SHP77 (cell line): Measurements from ENCODE around the gene BRWD1.

ENCODE experiments used
- DNase-seq, 2 experiments: peaks; one replicate each; lab custom pipeline; 2025; lab: John Stamatoyannopoulos, UW

Gene BRWD1

DNA sequence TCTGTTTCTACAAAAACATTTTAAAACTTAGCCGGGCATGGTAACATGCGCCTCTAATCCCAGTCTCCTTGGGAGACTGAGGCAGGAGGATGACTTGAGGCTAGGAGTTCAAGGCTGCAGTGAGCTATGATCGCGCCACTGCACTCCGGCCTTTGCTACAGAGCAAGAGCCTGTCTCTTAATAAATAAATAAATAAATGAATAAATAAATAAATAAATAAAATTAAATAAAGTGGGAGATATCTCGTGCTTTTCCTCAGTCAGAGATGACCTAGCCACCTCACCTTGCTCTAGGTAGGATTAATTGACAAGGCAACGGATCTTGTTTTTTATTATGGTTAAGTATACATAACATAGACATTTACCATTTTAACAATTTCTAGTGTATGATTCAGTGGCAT, 14.3 kb upstream of the BRWD1 start:
- no peak for DNase-seq

DNA sequence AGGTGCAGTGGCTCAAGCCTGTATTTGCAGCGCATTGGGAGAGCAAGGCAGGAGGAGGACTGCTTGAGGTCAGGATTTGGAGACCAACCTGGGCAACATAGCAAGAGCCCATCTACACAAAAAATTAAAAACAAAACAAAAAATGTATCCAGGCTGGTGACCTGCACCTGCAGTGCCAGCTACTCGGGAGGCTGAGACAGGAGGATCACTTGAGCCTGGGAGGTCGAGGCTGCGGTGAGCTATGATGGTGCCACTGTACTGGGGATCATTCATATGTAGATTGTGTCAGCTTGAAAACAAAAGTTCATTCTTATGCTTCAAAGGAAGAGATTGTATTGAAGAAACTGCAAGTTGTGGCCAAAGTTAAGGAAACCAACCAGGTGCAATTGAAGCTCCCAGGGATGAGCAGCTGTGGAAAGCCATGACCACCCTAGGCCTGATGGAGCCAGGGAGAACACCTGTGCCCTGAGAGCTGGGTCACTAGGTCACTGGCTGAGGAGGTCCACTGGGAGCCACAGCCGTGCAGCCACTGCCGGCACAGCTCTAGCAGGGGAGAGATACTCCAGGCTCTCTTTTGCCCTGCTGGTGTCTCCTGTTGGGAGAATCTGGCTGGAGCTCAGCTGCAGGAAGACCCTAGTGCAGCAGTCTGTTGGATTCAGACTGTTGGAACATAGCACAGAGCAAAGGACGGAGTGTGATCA, 13.3 kb upstream of the BRWD1 start:
- no peak for DNase-seq

DNA sequence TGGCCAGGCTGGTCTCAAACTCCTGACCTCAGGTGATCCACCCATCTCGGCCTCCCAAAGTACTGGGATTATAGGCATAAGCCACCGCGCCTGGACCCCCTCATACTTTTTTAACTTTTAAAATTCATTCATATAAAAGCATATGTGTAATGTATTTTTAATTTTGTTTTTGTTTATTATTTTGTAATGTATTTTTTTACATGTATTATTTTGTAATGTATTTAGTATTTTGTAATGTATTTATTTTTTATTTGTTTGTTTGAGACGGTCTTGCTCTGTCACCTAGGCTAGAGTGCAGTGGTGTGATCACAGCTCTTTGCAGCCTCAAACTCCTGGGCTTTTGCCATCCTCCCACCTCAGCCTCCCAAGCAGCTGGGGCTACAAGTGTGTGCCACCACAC, 12.0 kb upstream of the BRWD1 start:
- no peak for DNase-seq

DNA sequence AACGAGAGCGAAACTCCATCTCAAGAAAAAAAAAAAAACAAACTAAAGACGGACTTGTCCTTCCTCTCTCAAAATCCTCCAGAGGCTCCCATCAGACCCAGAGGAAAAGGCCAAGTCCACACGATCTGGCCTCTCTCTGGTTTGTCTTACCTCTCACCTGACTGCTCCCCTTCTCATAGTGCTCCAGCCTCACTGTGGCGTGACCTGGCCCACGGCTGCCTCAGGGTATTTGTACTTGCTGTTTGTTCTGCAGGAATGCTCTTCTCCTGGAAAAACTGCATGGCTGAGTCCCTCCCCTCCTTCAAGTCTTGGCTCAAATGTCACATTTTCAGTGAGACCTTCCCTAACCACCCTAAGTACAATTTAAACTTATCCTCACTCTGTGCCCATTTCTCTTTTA, 8.0 kb upstream of the BRWD1 start:
- no peak for DNase-seq

DNA sequence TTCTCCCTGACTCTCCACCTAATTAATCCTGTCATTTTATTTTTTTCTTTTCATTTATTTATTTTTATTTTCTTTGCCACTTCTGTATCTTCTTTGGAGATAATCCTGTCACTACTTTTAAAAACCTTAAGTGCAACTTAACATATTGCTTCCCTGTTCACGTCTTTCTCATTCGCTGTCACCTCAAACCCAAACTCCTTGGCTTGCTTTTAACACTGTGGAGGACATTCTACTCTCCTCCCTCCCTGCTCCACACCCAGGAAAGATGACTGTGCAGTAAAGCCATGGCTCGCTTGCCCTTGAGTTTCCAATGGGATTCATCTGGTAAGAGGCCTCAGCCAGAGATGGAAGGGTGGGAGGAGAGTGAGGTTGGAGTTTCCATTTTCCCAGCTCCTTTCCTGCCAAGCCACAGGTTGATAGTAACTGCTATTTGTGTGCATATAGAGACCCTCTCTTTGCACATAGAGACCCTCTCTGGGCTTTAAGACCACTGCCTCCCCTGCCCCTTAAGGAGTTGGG, 6.4 kb upstream of the BRWD1 start:
- no peak for DNase-seq

DNA sequence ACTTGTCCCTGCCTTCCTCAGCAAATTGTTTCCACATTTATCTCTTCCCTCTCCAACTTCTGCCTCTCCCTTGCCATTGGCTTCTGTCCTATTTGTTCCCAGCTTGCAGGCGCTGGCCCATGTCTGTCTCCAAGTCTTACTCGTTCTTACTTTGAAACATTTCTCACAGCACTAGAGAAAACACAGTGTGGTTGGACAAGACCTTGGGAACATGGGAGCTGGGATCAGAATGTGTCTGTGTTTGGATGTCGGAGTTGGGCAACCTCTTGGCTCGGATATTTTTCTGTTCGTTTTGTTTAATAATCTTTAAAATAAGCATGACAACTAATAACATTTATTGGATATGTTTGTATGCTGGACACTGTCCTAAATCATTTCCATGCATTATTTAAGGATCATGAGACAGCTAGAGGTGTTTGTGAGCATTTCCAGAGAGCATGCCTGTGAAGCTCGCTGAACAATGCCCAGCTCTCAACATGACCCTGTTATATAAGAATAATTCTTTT, 5.9 kb upstream of the BRWD1 start:
- DNase-seq, result no peak

DNA sequence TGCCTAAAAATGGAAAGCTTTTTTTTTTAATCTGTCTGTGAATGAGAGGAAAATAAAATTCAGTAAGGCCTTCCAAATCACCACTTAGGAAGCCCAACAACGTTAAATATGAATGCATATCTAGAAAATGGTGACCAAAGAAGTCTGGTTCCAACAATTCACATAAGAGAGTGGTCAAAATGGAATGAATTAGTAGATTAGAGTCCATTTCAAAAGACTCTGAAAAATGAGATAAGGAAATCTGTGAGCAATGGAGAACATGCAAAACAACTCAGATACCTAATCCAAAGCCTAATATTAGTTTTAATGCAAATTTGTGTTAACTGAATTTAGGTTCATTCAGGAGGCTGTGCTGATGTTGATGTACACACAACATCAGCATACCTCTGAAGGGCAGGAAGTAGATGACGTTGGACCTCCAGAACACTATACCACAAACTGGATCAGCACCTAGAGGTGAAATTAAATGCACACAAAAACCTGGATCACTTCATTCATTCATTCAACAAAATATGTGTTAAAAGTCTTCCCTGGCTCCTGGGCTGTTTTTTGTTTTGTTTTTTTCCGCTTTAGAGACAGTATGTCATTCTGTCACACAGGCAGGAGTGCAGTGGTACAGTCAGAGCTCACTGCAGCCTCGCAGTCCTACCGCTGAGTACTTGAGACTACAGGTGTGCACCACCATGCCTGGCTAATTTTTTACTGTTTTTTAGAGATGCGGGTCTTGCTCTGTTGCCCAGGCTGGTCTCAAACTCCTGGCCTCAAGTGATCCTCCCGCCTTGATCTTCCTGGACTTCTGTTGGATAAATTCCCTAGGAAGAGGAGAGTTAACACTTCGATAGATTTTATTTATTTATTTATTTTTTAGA, 4.9 kb upstream of the BRWD1 start:
- DNase-seq, result no peak

DNA sequence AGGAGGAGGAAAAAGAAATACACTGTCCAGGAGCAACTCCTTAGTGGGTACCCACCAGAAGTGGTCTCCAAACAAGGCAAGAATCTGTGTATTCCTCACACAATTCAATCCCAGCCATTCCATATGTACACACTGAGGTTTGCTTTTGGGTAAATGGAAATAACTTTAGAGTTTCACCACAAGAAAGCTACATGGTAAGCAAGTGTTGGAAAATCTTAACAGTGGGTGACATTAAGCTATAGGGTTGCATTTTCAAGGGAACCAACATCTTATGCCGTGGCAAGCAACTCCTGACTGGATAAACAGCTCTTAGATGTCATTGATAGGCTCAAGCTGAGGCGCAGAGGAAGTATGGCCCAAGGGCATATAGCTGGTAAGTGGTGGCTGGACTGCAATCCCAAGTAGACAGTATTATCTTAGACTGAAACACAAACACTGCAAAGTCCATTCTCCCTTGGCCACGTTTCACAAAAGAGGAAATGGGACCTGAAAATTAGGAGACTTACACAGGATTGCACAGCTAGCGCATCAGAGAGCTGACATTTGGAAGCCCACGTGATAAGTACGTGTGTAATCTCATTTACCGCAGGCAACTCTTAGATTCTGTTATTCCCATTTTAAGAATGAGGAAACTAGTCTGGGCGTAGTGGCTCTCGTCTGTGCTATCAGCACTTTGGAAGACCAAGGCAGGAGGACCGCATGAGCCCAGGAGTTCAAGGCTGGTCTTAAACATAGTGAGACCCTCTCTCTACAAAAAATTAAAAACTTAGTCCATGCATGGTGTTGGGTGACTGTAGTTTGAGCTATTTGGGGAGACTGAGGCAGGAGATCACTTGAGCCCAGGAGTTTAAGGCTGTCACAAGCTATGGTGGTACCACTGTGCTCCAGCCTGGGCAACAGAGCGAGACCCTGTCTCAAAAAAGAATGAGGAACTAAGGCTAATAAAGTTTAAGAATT, 4.0 kb upstream of the BRWD1 start:
- DNase-seq, result no peak

DNA sequence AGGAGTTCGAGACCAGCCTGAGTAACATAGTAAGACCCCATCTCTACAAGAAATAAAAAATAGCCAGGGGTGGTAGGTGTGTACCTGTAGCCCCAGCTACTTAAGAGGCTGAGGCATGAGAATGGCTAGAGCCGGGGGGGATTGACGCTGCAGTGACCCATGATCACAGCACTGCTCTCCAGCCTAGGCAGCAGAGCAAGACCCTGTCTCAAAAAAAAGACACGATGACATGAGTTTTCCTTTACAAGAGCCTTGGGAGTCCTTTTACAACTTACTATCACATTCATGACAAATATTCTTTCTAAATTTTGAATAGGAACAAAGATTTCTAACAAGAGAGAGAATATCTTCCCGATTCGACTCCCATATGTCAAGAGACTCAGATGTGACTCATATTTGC, 3.3 kb upstream of the BRWD1 start:
- DNase-seq, result no peak

DNA sequence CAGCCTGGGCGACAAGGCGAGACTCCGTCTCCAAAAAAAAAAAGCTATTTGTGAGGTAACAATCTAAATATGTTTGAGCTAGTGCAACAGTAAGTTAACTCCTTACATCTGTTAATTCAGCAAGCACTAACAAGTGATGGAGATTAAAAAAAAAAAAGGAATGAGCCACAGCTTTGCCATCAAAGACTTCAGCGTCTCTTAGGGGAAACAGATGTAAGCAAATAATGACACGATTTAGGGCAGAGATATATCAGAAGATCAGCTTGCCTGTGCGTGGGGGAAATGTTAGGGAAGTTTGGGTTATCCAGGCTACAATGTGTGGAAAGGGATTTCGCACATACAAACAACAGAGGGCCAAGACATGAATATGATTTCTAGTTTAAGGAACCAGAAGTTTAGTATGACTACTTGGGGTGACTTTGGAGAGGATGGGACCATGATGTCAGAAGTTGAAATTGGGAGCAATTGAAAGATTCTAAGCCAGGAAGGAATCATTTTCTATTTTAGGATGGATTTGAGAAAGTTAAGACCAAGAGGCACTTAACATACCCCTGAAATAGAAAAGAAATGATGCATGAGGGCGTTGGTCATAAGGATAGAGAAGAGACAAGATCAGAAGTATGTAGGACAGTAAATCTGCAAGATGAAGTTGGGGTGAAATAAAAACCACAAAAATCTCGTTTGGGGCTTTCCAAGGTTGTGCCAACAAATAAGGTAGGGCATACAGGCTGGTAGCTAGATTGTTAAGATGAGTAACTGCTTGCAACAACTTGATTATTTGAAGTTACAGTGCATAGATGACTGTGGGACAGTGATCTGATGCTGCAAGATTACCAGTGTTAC, 2.4 kb upstream of the BRWD1 start:
- DNase-seq, result no peak

DNA sequence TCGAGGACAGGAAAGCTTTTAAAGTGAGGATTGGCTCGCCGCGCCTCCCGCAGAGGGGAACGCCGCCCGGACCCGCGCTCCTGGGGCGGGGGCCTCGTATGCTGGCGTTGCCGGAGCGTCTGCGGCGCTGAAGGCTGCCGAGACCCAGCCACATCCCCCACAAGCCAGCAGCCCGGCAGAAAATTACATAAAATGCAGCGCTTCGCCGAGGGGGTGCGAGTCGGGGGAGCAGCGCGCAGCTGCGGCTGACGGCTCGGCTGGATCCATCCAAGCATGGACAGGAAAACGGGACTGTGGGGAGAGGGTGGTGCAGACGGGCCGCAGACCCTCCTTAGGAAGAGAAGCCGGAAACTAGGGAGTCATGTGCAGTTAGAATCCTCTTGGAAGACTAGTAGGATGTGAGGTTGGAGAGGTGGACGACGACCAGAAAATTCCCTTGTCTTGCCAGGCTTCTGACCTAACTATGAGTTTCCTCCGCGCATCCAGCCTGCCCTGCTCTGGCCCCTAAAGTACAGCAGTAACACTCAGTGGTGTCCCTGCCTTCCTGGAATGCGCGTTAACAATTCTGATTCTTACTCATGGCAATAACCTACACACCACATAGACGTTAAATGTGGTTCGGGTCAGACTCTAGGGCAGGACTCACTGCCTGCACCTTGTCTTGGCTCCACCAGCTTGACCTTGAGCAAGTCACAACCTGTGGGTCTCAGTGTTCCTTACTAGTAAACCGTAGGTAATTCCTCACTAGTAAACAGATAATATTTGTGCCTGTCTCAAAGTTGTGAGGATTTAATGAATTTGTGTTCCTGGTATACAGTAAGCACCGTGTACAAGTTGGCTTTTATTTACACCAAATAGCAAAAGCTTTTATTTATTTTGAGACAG, 953 bp upstream of the BRWD1 start:
- peak; percentile 43 to 54 for DNase-seq

DNA sequence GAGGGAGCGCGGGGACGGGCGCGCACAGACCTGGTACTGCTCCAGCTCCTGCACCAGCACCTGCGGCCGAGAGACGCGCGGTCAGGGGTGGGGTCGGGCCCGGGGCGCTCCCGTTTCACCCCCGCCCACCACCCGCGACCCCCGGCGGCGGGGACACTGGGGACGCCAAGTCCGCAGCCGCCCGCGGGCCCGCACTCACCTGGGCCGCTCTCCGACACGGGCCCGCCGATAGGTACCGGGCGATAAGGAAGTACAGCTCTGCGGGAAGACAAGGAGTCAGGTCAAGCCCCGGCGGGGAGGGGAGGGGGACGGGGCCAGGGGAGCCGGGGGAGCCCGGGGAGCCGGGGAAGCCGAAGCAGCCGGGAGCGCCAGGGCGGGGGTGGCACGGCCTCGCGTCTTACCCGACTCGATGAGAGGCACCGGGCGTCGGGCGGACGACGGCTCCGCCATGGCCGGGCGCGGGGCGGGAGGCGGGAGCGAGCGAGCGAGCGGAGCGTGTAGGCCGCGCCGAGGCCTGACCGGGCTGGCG, 326 bp downstream of the BRWD1 start:
- no peak for DNase-seq

DNA sequence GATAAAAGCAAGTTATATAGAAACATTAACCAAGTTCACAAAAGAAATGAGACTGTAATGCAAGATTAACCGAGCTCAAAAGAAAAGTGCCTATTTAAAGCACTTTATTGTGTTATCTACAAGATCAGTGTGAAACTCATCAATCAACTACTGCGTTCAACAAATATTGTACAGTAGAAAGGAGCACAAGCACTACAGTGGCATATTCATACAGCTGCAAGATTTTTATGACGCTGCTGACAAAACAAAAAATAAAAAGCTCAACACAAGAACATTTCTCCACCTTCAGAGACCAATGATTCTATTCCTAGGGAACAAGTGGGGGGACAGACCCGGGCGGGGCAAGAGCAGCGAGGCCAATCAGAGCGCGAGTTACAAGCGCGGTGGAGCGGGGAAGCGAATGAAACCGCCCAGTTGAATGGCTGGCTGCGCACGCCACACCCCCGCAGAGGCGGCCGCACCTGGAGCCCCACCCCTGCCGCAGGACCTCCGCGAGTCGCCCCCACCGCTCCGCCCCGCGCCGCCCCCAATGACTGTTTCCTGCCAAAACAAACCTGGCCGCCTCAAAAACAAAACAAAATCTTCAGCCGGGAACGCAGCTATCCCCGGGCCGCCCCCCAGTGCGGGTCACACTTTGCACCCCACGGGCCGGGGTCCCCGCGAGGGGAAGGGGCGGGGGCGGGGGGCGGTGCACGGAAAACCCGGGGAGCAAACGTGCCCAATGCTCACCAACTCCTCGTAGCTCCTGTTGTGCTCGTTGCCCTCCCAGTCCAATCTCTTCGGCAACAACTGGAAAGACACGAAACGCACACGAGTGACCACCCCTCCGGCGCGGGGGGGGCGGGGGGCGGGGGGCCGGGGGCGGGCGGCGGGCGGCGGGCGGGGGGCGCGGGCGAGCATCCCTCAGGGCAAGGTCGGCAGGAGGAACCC, 1.1 kb downstream of the BRWD1 start:
- peak; percentile 70 to 78 for DNase-seq

DNA sequence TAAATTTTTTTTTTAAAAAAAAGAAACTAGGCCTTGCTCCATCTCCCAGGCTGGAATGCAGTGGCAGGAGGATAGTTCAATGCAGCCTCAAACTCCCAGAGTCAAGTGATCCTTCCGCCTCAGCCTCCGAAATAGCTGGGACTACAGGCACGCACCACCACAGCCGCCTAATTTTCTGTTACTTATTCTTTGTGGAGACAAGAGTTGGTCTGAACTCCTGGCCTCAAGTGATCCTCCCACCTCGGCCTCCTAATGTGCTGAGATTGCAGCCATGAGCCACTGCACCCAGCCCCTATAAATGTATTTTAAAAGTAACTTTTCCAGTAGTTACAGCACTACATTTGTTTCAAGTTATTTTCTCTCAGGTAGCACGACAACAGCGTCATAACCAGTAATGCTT, 2.3 kb downstream of the BRWD1 start:
- DNase-seq, result no peak

DNA sequence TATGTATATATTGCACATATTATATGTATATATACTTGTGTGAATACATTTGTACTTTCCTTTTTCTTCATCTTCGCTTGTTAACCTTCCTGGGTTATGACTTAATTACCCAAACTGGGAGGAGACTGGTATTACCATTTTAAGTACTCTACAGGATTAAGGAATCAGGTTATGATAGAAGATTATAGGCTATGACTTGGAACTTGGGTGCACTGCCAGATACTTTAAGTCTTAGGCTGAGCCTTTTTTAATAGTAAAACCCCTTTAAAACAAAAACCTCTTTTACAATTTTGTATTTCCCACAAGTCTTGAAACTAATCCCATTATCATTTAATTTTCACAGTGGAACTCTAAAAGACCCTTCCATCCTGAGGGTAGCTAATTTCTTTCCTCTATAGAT, 6.0 kb downstream of the BRWD1 start:
- no peak for DNase-seq

DNA sequence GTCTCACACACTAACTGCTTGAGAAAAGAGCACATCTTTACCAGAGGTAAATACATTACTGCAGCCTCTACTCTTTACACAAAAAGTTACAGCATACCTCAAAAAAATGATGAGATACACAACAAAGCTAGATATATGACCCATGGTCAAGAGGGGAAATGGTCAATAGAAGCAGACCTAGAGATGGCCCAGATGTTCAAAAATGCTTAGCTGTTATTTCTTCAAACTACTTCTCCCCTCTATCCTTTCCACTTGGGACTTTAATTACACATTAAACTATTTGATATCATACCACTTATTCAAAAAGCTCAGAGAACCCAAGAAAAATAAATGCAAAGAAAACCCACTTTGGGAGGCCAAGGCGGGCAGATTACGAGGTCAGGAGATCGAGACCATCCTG, 12.8 kb downstream of the BRWD1 start:
- no peak for DNase-seq

DNA sequence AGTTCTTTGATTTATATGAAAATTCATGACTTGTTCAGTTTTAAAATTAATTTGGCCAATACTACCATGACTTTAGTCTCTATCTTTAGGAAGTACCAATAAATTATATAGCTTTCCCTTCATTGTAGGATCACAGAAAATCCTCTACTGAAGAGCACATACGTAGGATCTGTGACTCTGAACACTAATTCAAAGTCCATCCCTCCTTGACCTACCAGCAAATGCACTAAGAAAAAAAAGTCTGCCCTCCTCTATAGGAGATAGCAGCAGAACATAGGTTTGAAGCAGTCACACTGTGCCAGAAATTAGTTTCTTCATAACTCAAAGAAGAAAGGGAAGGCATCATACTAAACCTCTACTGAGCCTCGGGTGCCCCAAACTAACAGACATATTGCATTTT, 16.5 kb downstream of the BRWD1 start:
- DNase-seq, result no peak

DNA sequence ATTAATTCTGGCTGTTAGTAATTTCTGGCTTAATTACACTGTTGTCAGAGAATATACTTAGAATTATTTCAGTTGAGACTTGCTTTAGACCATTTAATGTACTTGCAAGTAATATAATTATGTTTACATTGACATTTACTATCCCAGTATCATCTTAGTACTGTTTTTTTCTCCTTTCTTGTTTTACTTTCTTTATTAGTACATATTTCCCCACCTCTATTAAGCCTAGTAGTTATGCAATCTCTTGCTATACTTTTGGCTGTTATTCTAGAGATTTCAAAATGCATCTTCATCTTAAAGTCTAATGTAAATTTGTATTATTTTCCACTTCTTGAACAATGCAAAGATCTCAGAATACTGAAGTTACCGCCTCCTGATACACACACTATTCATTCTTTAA, 24.4 kb downstream of the BRWD1 start:
- DNase-seq, result no peak

DNA sequence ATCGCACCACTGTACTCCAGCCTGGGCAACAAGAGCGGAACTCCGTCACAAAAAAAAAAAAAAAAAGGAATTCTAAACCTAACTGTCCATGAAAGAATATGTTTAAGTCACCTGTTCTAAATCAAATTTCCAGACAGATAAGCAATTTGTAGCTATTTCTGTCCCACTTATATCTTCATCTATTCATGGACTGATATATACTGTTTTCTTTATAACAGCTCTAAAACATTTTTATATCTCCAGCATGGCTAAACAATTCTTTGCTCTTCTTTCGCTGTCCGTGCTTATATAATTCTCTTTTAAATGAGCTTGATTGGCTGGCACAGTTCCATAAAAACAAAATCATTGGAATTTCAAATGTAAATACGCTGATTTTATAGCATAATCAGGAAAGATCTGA, 30.5 kb downstream of the BRWD1 start:
- DNase-seq, result no peak
